ENCODE results near the gene ZDHHC9.

ZDHHC9 gene

DNA sequence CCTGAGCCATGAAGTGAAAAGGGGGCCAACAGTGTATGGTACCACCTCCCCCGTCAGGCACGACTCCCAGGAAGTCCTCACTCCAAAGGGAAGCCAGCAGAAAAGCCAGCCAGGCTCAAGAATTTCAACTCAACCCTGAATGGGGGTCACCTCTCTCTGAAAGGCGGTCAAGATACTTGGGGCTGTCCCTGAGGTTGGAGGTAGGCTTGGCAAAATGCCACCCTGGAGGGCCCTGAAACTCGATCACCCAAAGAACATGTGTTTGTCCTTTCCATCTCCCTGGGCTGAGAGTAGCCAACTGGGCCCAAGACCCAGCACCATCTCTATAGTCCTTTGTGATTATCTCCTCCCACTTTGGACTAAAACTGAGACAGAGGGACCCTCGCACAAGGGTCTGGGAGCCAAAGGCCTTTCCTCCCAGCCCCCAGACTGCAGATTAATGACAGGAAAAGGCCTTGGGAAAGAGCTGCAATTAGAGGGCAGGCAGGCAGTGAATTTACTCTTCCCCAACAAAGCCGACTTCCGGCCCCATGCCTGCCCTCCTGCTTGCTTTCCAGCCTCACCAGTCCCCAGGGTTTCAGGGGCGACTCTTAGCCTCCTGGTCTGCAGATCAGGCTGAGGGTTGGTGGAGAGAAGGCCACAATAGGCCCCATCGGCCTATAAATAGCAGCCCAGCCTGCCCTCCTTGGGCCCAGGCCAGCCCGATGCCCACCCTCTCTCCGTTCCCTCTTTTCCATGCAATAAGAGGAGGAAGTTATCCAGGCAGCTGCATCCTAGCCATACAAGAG lies 58.3 kb downstream of the ZDHHC9 start:
- DNase-seq = no peak

- DNase-seq = no peak
Measured at GRCh38 chrX:129784371-129784770, 59.3 kb downstream of the ZDHHC9 start.

GRCh38 chrX:129783291-129783713 lies 60.4 kb downstream of the ZDHHC9 start:
- no peak for DNase-seq

DNA sequence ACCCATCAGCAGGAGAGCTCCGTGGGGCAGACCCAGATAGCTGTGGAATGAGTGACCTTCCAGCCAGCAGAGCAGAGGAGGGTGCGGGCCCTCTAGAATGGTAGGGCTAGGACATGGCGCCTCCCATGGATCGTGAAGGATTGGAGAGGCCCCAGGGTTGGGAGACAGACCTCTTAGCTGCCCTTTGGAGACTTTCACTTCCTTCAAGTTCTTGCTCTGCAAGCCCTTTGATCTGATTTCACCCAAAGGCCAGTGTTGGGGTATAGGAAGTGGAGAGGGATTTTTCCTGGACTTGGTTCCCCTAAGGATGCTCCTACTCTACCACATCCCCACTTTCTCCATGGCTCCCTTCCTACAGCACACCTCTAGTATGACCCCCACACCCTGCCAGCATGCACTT lies 61.0 kb downstream of the ZDHHC9 start:
- no peak for DNase-seq

DNA sequence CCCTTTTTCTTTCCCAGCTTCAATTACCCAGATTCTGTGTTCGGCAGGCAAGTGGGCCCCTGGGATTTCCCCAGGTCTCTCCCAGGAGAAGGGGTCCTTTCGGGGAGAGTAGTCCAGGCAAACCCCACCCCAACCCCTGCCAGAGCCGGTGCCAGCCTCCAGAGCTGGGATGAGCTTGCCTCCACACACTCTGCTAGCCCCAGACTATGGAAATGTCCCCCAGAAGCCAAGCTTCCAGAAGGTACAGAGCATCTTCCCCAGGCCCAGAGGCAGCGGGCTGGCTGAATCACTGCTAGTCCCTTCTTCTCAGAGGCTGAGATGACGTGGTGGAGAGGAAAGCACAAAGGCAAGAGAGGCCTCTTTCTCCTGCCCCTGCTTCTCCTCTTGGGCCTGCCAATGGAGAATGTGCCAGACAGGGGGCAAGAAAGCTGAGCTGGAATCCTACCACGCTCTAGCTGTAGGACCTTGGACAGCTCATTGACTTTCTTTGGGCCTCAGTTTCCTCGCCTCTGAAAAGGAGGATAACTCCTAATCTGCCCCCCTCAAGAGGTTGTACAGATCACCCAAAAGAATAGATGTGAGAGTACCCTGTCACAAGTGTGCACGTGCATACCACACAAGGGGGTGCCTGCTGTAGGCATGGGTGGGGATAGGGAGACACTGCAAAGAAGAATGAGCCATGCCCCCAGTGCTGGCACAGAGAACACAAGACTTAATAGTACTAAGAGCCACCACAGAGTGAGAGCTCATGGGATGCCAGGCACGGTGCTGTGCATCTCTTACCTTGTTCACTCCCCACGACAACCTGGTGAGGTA lies 61.8 kb downstream of the ZDHHC9 start:
- no peak for DNase-seq

- no peak for DNase-seq
Measured at GRCh38 chrX:129781134-129781672, 62.5 kb downstream of the ZDHHC9 start.

GRCh38 chrX:129780441-129781105 lies 63.1 kb downstream of the ZDHHC9 start:
- no peak for DNase-seq

DNA sequence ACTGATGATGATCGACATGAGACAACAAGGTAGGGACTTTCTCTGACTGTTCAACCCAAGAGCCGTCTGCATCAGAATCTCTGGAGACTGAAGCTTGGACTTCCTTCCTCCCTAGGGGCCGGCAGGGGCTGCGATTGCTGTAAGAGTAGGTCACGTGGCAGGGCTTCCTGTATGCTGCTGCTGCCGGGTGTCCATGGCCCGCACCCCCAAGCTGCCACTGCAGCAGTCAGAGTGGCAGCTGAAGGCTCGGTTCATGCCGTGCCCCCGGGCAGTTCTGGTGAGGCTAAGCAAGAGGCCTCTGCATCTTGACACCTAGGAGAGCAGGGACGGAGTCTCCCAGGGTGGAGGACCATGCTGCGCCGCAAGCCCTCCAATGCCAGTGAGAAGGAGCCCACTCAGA lies 63.9 kb downstream of the ZDHHC9 start, which contains the start of gene SASH3:
SASH3 (plus strand) TSS at position 203 of the 400 bp plus-strand sequence; CDS start at position 352, 149 bp downstream.
- no peak for DNase-seq

DNA sequence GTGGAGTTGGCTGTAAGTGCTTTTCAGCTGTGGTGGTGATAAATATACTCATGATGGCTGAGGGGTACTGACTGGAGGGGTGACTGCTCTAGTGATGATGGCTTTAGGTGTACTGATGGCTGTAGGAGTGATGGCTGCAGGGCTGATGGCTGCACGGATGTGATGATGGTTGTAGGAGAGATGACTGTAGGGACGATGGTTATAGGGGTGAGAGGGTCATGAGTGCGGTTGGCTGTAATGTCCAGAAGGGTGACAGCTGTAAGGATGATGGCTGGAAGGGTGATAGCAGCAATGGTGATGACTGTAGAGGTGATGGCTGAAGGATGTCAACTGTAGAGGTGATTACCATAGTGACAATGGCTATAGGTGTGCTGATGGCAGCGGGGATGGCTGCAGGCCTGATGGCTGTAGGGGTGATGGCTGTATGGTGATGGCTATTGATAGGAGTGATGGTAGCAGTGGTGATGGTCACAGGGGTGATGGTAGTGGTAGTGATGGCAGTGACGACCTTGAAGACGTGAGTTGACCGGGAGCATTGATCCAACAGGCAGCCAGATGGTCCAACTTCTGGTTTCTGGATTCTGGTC lies 64.5 kb downstream of the ZDHHC9 start:
- no peak for DNase-seq

- no peak for DNase-seq
Measured at GRCh38 chrX:129777218-129778030, 66.3 kb downstream of the ZDHHC9 start.

- DNase-seq = no peak
Measured at GRCh38 chrX:129773649-129774458, 69.8 kb downstream of the ZDHHC9 start.

DNA sequence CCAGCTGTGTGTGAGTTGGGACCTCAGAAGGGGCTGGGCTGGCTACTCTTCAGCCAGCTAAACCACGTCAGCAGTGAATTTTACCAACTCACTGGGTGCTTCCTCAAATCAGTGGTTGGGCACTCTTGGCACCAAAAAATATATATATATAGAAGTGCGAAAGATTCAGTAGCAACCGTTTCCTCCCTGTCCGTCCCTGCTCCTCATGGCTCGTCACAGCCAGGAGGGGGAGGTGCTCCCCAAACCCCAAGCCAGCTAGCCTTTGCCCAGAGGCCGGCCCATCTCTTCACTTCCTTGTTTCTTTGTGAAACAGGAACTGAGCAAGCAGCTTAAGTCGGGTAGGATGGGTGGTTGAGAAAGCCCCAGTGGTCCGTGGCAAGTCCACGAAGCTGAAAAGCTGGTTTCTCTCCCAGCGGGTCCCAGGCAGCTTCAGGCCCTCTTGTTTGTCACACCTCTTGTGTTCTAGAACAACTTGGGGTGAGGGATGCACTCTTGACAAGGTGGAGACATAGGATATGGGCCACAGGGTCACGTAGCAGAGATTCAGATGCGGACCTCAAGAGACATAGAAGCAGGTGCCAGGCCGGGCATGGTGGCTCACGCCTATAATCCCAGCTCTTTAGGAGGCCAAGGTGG lies 70.8 kb downstream of the ZDHHC9 start:
- DNase-seq = no peak

DNA sequence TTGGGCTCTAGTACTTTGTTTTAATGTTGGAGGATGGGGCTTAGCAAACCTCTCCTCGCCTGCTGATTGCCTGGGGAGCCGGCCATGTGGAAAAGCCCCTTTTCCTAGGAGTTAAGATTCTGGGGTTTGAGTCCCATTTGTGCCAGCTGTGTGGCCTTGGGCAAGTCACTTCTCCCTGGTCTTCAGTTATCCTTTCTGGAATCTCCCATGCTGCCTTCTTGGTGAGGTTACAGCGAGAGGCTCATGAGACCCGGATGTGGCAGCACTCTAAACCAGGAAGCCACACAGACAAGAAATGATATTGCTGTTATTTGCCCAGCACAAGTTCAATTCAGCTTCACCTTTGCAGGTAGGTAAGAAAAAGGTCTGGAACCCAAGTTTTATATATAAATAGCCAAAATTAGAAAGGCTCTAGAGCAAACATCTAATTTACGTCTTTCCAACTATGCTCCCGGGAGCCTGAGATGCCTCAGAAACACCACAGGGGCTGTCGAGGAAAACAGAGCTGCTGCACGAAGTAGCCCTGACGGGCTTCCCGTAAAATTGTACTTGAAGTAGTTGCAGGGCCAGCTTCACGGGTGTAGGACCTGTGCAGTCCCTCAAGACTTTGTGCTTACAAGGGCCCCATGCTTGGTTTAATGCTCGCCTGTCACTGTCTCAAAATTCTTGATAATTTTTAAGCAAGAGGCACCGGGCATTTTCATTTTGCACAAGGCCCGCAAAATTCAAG lies 72.3 kb downstream of the ZDHHC9 start:
- no peak for DNase-seq

DNA sequence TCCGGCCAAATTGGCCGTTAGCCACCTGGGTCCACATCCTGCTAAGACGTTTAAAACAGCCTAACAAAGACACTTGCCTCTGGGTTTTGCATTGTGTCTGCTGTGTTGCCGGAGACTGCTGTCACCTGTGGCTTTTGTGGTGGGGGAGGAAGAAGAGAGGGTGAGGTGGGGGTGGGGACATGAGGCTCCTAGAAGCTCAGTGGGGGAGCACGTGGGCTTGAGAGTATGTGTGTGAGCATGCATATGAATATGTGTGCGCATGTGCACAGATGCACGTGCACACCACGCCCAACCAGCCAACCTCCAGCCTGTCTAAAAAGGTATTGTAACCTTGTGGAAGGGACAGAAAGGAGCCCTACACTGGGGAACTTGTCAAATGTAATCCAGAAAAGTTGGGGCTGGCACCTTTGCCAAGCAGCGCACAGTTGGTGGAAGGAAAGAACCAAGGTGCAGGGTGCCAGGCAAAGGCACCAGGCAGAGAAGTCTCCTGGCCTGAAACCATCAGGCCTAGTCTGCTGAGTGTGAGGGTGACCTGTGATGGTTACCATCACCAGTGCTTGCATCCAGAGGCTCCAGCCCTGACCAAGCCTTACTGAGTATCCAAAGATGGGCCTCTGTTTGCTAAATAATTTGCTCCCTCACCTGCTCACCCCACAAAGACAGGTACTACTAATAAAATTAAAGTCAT lies 74.1 kb downstream of the ZDHHC9 start:
- DNase-seq = no peak

GRCh38 chrX:129768586-129769466 lies 74.9 kb downstream of the ZDHHC9 start:
- DNase-seq = no peak

DNA sequence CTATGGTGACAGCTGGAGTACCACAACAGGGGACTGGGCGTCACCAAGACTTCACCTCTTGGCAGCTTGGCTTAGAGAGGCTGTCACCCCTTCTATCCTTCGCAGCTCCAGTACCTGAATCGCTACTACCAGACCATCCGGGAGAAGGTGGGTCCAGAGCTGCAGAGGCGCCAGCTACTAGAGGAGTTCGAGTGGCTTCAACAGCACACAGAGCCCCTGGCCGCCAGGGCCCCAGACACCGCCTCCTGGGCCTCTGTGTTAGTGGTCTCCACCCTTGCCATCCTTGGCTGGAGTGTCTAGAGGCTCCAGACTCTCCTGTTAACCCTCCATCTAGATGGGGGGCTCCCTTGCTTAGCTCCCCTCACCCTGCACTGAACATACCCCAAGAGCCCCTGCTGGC lies 75.5 kb downstream of the ZDHHC9 start:
- DNase-seq = no peak

GRCh38 chrX:129763666-129764065 lies 80.0 kb downstream of the ZDHHC9 start:
- no peak for DNase-seq

DNA sequence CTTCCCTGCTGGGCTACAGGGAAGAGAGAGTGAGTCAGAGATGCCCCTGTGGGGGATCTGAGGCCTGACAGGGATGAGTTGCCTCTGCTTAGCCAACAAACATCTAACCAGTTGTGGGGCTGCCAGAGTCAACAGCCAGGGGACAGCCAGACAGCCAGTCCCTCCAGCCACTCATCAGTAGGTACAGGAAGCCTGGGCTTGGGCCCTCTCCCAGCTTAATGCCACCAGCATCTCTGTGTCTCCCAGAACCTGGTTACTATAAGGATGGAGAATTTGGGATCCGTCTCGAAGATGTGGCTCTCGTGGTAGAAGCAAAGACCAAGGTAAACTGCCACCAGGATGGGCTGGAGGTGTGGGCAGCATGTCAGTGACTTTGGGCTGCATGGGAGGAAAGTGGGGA lies 81.2 kb downstream of the ZDHHC9 start:
- no peak for DNase-seq

Data from T1000 (cell line).